GM10266 (cell line): ENCODE data around the gene EIF5A.
A peak's percentile ranks its signal among the peaks of the same experiment; 100 is the strongest.

ENCODE experiments used
- DNase-seq: peaks from one replicate; pipeline ENCODE4 v3.0.0; 2012; ENCODE audit errors: extremely low spot score
- CTCF ChIP-seq: IDR thresholded peaks from 2 replicates; pipeline ENCODE4 v1.5.1; 2012; ENCODE audit warnings: mild to moderate bottlenecking, low read depth; ENCODE audit not compliant: control insufficient read depth, insufficient read depth; ENCODE audit errors: missing control alignments

EIF5A gene

GRCh38 chr17:7306911-7307685 is at the start of gene EIF5A:
TSS of gene EIF5A (plus strand) at chr17:7307628. CDS start at chr17:7309636, 2,008 bp downstream.
- TF ChIP-seq CTCF = no peak
- DNase-seq = peak; percentile 99

GRCh38 chr17:7258731-7259554 is 48.5 kb upstream of the EIF5A start:
- TF ChIP-seq CTCF = no peak
- no peak for DNase-seq

DNA sequence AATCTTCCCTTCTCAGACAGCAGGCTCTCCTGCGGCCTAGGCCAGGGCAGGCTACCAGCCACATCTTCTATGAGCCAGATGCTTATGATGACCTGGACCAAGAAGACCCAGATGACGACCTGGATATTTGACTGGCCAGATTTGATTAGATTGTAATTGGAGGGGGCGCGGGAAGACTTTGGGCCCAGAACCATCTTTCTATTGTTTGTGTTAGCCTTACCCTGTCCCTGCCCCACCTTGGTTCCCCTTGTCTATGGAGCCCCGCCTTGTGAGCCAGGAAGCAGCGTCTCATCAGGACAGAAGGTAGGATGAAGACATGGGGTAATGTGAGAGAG is 47.9 kb upstream of the EIF5A start:
- TF ChIP-seq CTCF = no peak
- no peak for DNase-seq

GRCh38 chr17:7260151-7260550 is 47.3 kb upstream of the EIF5A start:
- no peak for TF ChIP-seq CTCF
- no peak for DNase-seq

DNA sequence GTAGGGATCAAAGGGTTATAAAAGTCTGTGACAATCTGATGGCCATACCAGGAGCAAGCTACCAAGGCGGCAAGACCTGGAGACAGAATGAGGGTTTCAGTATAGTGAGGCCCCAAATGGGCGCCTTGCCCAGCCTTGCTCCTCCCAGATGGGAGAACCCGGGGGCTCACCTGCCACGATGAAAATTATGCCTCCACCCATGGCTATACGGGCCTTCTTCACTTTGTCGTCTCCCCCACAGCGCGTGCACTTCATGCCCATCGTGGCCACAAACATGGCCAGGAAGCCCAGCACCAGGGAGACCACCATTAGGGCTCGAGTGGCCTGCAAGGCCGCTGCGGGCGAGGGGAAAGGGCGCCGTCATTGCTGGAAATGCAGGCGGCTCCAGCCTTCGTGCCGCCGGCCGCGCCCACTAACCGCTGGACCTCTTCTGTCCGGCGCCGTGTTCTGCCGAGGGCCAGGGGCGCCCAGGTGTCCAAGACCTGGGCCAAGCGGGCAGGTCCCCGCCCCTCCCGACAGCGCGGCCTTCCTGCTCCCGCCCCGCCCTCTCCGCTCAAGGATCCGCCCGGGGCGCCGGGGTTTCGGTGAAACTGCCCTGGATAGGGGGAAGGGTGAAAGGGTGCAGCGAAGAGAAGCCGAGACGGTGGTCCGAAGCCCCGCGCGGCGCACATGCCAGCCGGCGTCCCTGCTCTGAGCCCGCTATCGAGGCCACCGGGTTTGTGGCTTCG is 46.6 kb upstream of the EIF5A start:
- no peak for TF ChIP-seq CTCF
- peak; percentile 68 for DNase-seq

- no peak for TF ChIP-seq CTCF
- DNase-seq = peak; percentile 73
Measured at GRCh38 chr17:7261379-7262191, 45.8 kb upstream of the EIF5A start.
